GM12878 (cell line): ENCODE data around the gene TTC32. TPM values are rescaled to one million over a fixed set of nuclear protein-coding genes. Genes with fewer than 3 reads are reported as not detected.

Experiments
- ATF2 ChIP-seq: IDR thresholded peaks from 2 replicates; pipeline ENCODE4 v1.6.1; 2012; ENCODE audit warnings: low read length, inconsistent platforms
- ATF3 ChIP-seq: IDR thresholded peaks from 2 replicates; pipeline ENCODE4 v1.6.1; 2011; ENCODE audit warnings: low read depth, mild to moderate bottlenecking, low read length, moderate library complexity, borderline replicate concordance; ENCODE audit errors: extremely low read depth
- BACH1 ChIP-seq: fragments of 450-650 bp; IDR thresholded peaks from 2 replicates; pipeline ENCODE4 v1.6.1; 2017; ENCODE audit warnings: mild to moderate bottlenecking, borderline replicate concordance
- CEBPZ ChIP-seq: fragments of 150-350 bp; IDR thresholded peaks from 2 replicates; pipeline ENCODE4 v1.6.1; 2016; ENCODE audit warnings: low read depth, low read length
- ESRRA ChIP-seq: IDR thresholded peaks from 2 replicates; pipeline ENCODE4 v1.6.1; 2012; ENCODE audit warnings: mild to moderate bottlenecking, low read length, improper control_type of control experiment
- ETV6 ChIP-seq, 2 experiments: fragments of 450-650 bp in 1 of 2; IDR thresholded peaks in 1 of 2; conservative IDR thresholded peaks in 1 of 2; 2 replicates each; pipeline ENCODE4 v1.6.1; 2014; ENCODE audit warnings: antibody characterized with exemption in 1 of 2, borderline replicate concordance in 1 of 2, low read depth in 1 of 2, mild to moderate bottlenecking in 1 of 2, moderate library complexity in 1 of 2
- FOXM1 ChIP-seq: IDR thresholded peaks from 2 replicates; pipeline ENCODE4 v1.6.1; 2012; ENCODE audit warnings: low read depth, mild to moderate bottlenecking, inconsistent platforms, low read length, moderate library complexity
- IKZF1 ChIP-seq: fragments of 450-650 bp; conservative IDR thresholded peaks from 2 replicates; pipeline ENCODE4 v1.6.1; 2017; ENCODE audit warnings: antibody characterized with exemption, mild to moderate bottlenecking
- KAT2A ChIP-seq: conservative IDR thresholded peaks from 2 replicates; pipeline ENCODE4 v1.6.1; 2011; ENCODE audit warnings: low read depth, low read length; ENCODE audit not compliant: control insufficient read depth
- NFYA ChIP-seq: IDR thresholded peaks from 2 replicates; pipeline ENCODE4 v1.6.1; 2011; ENCODE audit warnings: low read depth, mild to moderate bottlenecking, low read length, improper control_type of control experiment, borderline replicate concordance
- PAX5 ChIP-seq: IDR thresholded peaks from 2 replicates; pipeline ENCODE4 v1.6.1; 2011; ENCODE audit warnings: low read depth, low read length, borderline replicate concordance
- RAD51 ChIP-seq: fragments of 450-650 bp; IDR thresholded peaks from 2 replicates; pipeline ENCODE4 v1.6.1; 2016; ENCODE audit warnings: moderate library complexity, mild to moderate bottlenecking, inconsistent platforms
- RCOR1 ChIP-seq: conservative IDR thresholded peaks from 2 replicates; pipeline ENCODE4 v1.6.1; 2012; ENCODE audit warnings: low read depth, low read length, improper control_type of control experiment
- SMC3 ChIP-seq: IDR thresholded peaks from 2 replicates; pipeline ENCODE4 v1.6.1; 2011; ENCODE audit warnings: low read length, improper control_type of control experiment, borderline replicate concordance
- STAT1 ChIP-seq: fragments of 450-650 bp; conservative IDR thresholded peaks from 2 replicates; pipeline ENCODE4 v1.6.1; 2014; ENCODE audit warnings: antibody characterized with exemption, mild to moderate bottlenecking
- TAF1 ChIP-seq: IDR thresholded peaks from 2 replicates; pipeline ENCODE4 v1.6.1; 2011; ENCODE audit warnings: mild to moderate bottlenecking, low read depth, low read length, borderline replicate concordance
- TARDBP ChIP-seq: IDR thresholded peaks from 2 replicates; pipeline ENCODE4 v1.6.1; 2016; ENCODE audit warnings: borderline replicate concordance
- ZNF24 ChIP-seq: fragments of 450-650 bp; IDR thresholded peaks from 2 replicates; pipeline ENCODE4 v1.6.1; 2017; ENCODE audit warnings: antibody characterized with exemption, mild to moderate bottlenecking
- ZNF622 ChIP-seq: fragments of 450-650 bp; IDR thresholded peaks from 2 replicates; pipeline ENCODE4 v1.6.1; 2017; ENCODE audit warnings: mild to moderate bottlenecking, inconsistent platforms
- ZSCAN29 ChIP-seq: fragments of 450-650 bp; IDR thresholded peaks from 2 replicates; pipeline ENCODE4 v1.6.1; 2017; ENCODE audit warnings: mild to moderate bottlenecking, moderate library complexity
- polyA plus RNA-seq, 11 experiments: library from polyadenylated mRNA; depleted of rRNA in 4 of 11; unstranded in 6 of 11; stranded (reverse) in 5 of 11; fragments of >200 nt; fragmentation: Nextera tagmentation in 4 of 11; fragmentation: Illumina TruSeq in 1 of 11; extraction: Ambion mirVana in 4 of 11; extraction: Trizol in 1 of 11; gene quantifications; 1 replicate in 1 of 11; 2 replicates in 10 of 11; pipeline versions ENCODE4 v1.2.1 to v1.2.3, GENCODE V29; 2011 to 2016; ENCODE audit warnings: inconsistent platforms in 2 of 11, missing spikeins in 2 of 11, low read depth in 1 of 11
- total RNA-seq, 4 experiments: library from RNA; depleted of rRNA in 3 of 4; stranded (reverse); fragments of >200 nt in 3 of 4; fragmentation: Illumina TruSeq in 1 of 4; extraction: Trizol in 1 of 4; gene quantifications; 2 replicates each; pipeline versions ENCODE4 v1.2.1 to v1.2.3, GENCODE V29; 2013 to 2021
- TF ChIP-seq, protein P1 (sequence below): fragments of 450-650 bp; IDR thresholded peaks from 2 replicates; pipeline ENCODE4 v1.6.1; 2016; ENCODE audit warnings: mild to moderate bottlenecking, moderate library complexity, borderline replicate concordance

The TTC32 gene
- total and polyA plus RNA-seq, 10 of the 15 experiments (the other 5 are each of a cell fraction or from before 2014, with no cell fraction given), result 11.1 to 30.0 (median 19.7) TPM

- no peak for TF ChIP-seq CEBPZ
- TF ChIP-seq PAX5, result peak; percentile 66; the same call in 1 of the 2 replicates
- TF ChIP-seq NFYA, result no peak
- no peak for TF ChIP-seq ZNF622
- peak; percentile 95; the same call in 1 of the 2 replicates for TF ChIP-seq RCOR1
- TF ChIP-seq ETV6 (conservative IDR thresholded peaks at IDR 0.05 in 1 of 2, IDR thresholded peaks at IDR 0.05 in 1 of 2; ENCODE audit: borderline replicate concordance in 1 of 2, low read depth in 1 of 2), result no peak; a peak in 1 of 4 replicates
- no peak for TF ChIP-seq SMC3
- no peak for TF ChIP-seq TARDBP
- TF ChIP-seq ATF2, result peak; percentile 83
- TF ChIP-seq, protein P1, sequence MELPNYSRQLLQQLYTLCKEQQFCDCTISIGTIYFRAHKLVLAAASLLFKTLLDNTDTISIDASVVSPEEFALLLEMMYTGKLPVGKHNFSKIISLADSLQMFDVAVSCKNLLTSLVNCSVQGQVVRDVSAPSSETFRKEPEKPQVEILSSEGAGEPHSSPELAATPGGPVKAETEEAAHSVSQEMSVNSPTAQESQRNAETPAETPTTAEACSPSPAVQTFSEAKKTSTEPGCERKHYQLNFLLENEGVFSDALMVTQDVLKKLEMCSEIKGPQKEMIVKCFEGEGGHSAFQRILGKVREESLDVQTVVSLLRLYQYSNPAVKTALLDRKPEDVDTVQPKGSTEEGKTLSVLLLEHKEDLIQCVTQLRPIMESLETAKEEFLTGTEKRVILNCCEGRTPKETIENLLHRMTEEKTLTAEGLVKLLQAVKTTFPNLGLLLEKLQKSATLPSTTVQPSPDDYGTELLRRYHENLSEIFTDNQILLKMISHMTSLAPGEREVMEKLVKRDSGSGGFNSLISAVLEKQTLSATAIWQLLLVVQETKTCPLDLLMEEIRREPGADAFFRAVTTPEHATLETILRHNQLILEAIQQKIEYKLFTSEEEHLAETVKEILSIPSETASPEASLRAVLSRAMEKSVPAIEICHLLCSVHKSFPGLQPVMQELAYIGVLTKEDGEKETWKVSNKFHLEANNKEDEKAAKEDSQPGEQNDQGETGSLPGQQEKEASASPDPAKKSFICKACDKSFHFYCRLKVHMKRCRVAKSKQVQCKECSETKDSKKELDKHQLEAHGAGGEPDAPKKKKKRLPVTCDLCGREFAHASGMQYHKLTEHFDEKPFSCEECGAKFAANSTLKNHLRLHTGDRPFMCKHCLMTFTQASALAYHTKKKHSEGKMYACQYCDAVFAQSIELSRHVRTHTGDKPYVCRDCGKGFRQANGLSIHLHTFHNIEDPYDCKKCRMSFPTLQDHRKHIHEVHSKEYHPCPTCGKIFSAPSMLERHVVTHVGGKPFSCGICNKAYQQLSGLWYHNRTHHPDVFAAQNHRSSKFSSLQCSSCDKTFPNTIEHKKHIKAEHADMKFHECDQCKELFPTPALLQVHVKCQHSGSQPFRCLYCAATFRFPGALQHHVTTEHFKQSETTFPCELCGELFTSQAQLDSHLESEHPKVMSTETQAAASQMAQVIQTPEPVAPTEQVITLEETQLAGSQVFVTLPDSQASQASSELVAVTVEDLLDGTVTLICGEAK, result peak; percentile 53; the same call in 1 of the 2 replicates
- TF ChIP-seq KAT2A, result no peak
- peak; percentile 70 for TF ChIP-seq TAF1
- TF ChIP-seq FOXM1, result 0 out of 2 replicates have a peak, but pooled peaks have one; percentile 41
- no peak for TF ChIP-seq RAD51
- TF ChIP-seq BACH1, result peak; percentile 37
- peak; percentile 87 for TF ChIP-seq IKZF1
- no peak for TF ChIP-seq STAT1
- peak; percentile 78; the same call in 1 of the 2 replicates for TF ChIP-seq ESRRA
- no peak for TF ChIP-seq ATF3
- 0 out of 2 replicates have a peak, but pooled peaks have one; percentile 36 for TF ChIP-seq ZNF24
- no peak for TF ChIP-seq ZSCAN29
Observed at GRCh38 chr2:19901442-19902215, at the start of gene TTC32 (continued).
